IPS DF 4.7 (cell line): Measurements from ENCODE around the gene FNIP2.
"Not testable (repeated sequence)": the region's sequence is repeated elsewhere in the genome, so short reads cannot be mapped to it uniquely, and the experiment has no call there.

Experiments
- DNase-seq: peaks from one replicate; pipeline ENCODE4 v3.0.0-alpha.2; 2013; ENCODE audit warnings: low spot score; ENCODE audit errors: extremely low read depth

FNIP2 gene

GRCh38 chr4:158813113-158813512 is 44.3 kb downstream of the FNIP2 start:
- no peak for DNase-seq

- no peak for DNase-seq
Measured at GRCh38 chr4:158814207-158814606, 45.4 kb downstream of the FNIP2 start.

- no peak for DNase-seq
Measured at GRCh38 chr4:158814636-158815330, 46.0 kb downstream of the FNIP2 start.

GRCh38 chr4:158816955-158817354 is 48.1 kb downstream of the FNIP2 start:
- DNase-seq = no peak

- DNase-seq = no peak
Measured at GRCh38 chr4:158817562-158818296, 48.9 kb downstream of the FNIP2 start.

- DNase-seq = no peak
Measured at GRCh38 chr4:158818560-158819140, 49.8 kb downstream of the FNIP2 start.

- DNase-seq = no peak
Measured at GRCh38 chr4:158819942-158820786, 51.3 kb downstream of the FNIP2 start.

GRCh38 chr4:158821228-158821971 is 52.6 kb downstream of the FNIP2 start:
- DNase-seq = no peak

- DNase-seq = no peak
Measured at GRCh38 chr4:158822348-158822747, 53.5 kb downstream of the FNIP2 start.

- no peak for DNase-seq
Measured at GRCh38 chr4:158823461-158823873, 54.6 kb downstream of the FNIP2 start.

- DNase-seq = no peak
Measured at GRCh38 chr4:158824425-158825274, 55.8 kb downstream of the FNIP2 start.

- DNase-seq = no peak
Measured at GRCh38 chr4:158825433-158826036, 56.7 kb downstream of the FNIP2 start.

GRCh38 chr4:158826057-158826456 is 57.2 kb downstream of the FNIP2 start:
- DNase-seq = no peak

- no peak for DNase-seq
Measured at GRCh38 chr4:158826882-158827281, 58.1 kb downstream of the FNIP2 start.

GRCh38 chr4:158827543-158827981 is 58.7 kb downstream of the FNIP2 start:
- DNase-seq = no peak

GRCh38 chr4:158828151-158828550 is 59.3 kb downstream of the FNIP2 start:
- DNase-seq = not testable (repeated sequence)

- no peak for DNase-seq
Measured at GRCh38 chr4:158829254-158829653, 60.4 kb downstream of the FNIP2 start.

GRCh38 chr4:158833602-158834001 is 64.8 kb downstream of the FNIP2 start:
- no peak for DNase-seq

- DNase-seq = no peak
Measured at GRCh38 chr4:158835226-158836001, 66.6 kb downstream of the FNIP2 start.
